Measurements from ENCODE around the gene SLC6A11. TPM values are rescaled to one million over a fixed set of nuclear protein-coding genes. Genes with fewer than 3 reads are reported as not detected.

Gene SLC6A11
- total RNA-seq, 2 experiments from 2014 or later = not detected

GRCh38 chr3:10974746-10975375, 158.8 kb downstream of the SLC6A11 start:
- TF ChIP-seq CTCF (conservative IDR thresholded peaks at IDR 0.05; ENCODE audit: low read length) (no peak), EZH2phosphoT487 (IDR thresholded peaks at IDR 0.05; ENCODE audit: borderline replicate concordance, low read depth, low read length) (no peak)
- Histone ChIP-seq H2AFZ (ENCODE audit: low read length) (no peak overlapping the region), H3K27ac (ENCODE audit: low read depth, low read length, poor library complexity, severe bottlenecking) (no peak overlapping the region), H4K20me1 (ENCODE audit: insufficient read depth, low read length) (no peaks in the 10 kb centered on the region), H3K79me2 (ENCODE audit: insufficient read depth, low read depth, low read length) (no peaks in the 10 kb centered on the region), H3K4me1 (ENCODE audit: insufficient read depth, low read length, poor library complexity, severe bottlenecking) (no peaks in the 10 kb centered on the region), H3K9me3 (ENCODE audit: low read length) (no peaks in the 10 kb centered on the region), H3K4me3 (ENCODE audit: low read depth, low read length, poor library complexity, severe bottlenecking) (no peak overlapping the region), H3K4me2 (ENCODE audit: low read length) (no peak overlapping the region), H3K36me3 (ENCODE audit: insufficient read depth, low read length) (no peaks in the 10 kb centered on the region), H3K9me2 (ENCODE audit: insufficient read depth, low read length) (no peaks in the 10 kb centered on the region)
- intact Hi-C loops (cut with micrococcal nuclease; ENCODE audit: unreplicated experiment) = no loop called here
- ChIA-PET CTCF (ENCODE audit: unreplicated experiment) (no interaction called here), POLR2A (no interaction called here)
- no peak for DNase-seq (ENCODE audit: low spot score)
- no TSS peak for BruUV-seq (replicated peaks)

DNA sequence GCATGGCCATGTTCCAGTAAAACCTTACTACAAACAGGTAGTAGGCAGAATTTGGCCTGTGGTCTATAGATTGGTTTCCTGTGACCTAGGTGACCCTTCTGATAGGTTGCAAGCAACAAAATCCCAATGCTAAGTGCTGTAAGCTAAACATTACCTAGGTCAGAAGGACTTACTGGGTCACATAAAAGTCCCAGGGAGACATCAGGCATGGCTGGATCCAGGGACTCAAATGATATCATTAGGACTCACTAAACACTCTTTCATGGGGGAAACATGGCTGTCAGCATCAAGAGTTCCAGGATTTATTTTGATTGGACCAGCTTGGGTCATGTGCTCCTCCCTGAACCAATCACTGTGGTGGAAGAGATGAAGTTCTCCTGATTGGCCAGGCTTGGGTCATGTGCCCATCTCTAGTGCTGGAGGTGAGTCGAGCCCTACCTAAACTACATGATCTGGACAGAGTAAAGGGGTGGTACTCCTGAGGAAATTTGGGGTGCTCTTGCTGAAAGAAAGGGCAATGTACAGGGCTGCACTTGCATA, 159.7 kb downstream of the SLC6A11 start:
- BruUV-seq (replicated peaks) = no TSS peak
- Histone ChIP-seq H3K4me1 (ENCODE audit: insufficient read depth, low read length, poor library complexity, severe bottlenecking) (no peaks in the 10 kb centered on the region), H4K20me1 (ENCODE audit: insufficient read depth, low read length) (no peaks in the 10 kb centered on the region), H2AFZ (ENCODE audit: low read length) (no peak overlapping the region), H3K4me3 (ENCODE audit: low read depth, low read length, poor library complexity, severe bottlenecking) (no peak overlapping the region), H3K4me2 (ENCODE audit: low read length) (no peak overlapping the region), H3K9me3 (ENCODE audit: low read length) (no peaks in the 10 kb centered on the region), H3K79me2 (ENCODE audit: insufficient read depth, low read depth, low read length) (no peaks in the 10 kb centered on the region), H3K36me3 (ENCODE audit: insufficient read depth, low read length) (no peaks in the 10 kb centered on the region), H3K9me2 (ENCODE audit: insufficient read depth, low read length) (no peaks in the 10 kb centered on the region), H3K27ac (ENCODE audit: low read depth, low read length, poor library complexity, severe bottlenecking) (no peak overlapping the region)
- intact Hi-C loops (cut with micrococcal nuclease; ENCODE audit: unreplicated experiment) = no loop called here
- CTCF ChIA-PET (ENCODE audit: unreplicated experiment) = no interaction called here
- DNase-seq (ENCODE audit: low spot score) = no peak
- POLR2A ChIA-PET = no interaction called here
- TF ChIP-seq CTCF (conservative IDR thresholded peaks at IDR 0.05; ENCODE audit: low read length) = no peak
- TF ChIP-seq EZH2phosphoT487 (IDR thresholded peaks at IDR 0.05; ENCODE audit: borderline replicate concordance, low read depth, low read length) = no peak

GRCh38 chr3:10976770-10977169, 160.7 kb downstream of the SLC6A11 start:
- Histone ChIP-seq H3K36me3 (ENCODE audit: insufficient read depth, low read length) (no peaks in the 10 kb centered on the region), H3K4me2 (ENCODE audit: low read length) (no peak overlapping the region), H3K4me3 (ENCODE audit: low read depth, low read length, poor library complexity, severe bottlenecking) (no peak overlapping the region), H3K4me1 (ENCODE audit: insufficient read depth, low read length, poor library complexity, severe bottlenecking) (no peaks in the 10 kb centered on the region), H3K9me2 (ENCODE audit: insufficient read depth, low read length) (no peaks in the 10 kb centered on the region), H3K79me2 (ENCODE audit: insufficient read depth, low read depth, low read length) (no peaks in the 10 kb centered on the region), H3K27ac (ENCODE audit: low read depth, low read length, poor library complexity, severe bottlenecking) (no peak overlapping the region), H2AFZ (ENCODE audit: low read length) (no peak overlapping the region), H3K9me3 (ENCODE audit: low read length) (no peaks in the 10 kb centered on the region), H4K20me1 (ENCODE audit: insufficient read depth, low read length) (no peaks in the 10 kb centered on the region)
- DNase-seq (ENCODE audit: low spot score) = no peak
- TF ChIP-seq CTCF (conservative IDR thresholded peaks at IDR 0.05; ENCODE audit: low read length) = no peak
- TF ChIP-seq EZH2phosphoT487 (IDR thresholded peaks at IDR 0.05; ENCODE audit: borderline replicate concordance, low read depth, low read length) = no peak
- ChIA-PET CTCF (ENCODE audit: unreplicated experiment) (no interaction called here), POLR2A (no interaction called here)
- no TSS peak for BruUV-seq (replicated peaks)
- intact Hi-C loops (cut with micrococcal nuclease; ENCODE audit: unreplicated experiment) = no loop called here

Measured in OCI-LY7 (cell line).